T-helper 2 cell treated with Interferon-gamma antibody and Interleukin-4, amounts not matched to agents 5 μg/mL and 100 μg/mL, for 36 hours (primary cell): ENCODE measurements around the gene NPS.

Experiments
- DNase-seq: peaks from one replicate; pipeline ENCODE4 v3.0.0; 2021; ENCODE audit warnings: low spot score
- H3K27ac Mint-ChIP-seq: one replicate; pipeline ENCODE4 v1.8.0; 2021; ENCODE audit warnings: mild to moderate bottlenecking, mixed read lengths
- H3K27me3 Mint-ChIP-seq: one replicate; pipeline ENCODE4 v1.8.0; 2021; ENCODE audit warnings: low read depth, mixed read lengths
- H3K36me3 Mint-ChIP-seq: one replicate; pipeline ENCODE4 v1.8.0; 2021; ENCODE audit warnings: low read depth, mixed read lengths
- H3K4me1 Mint-ChIP-seq: one replicate; pipeline ENCODE4 v1.8.0; 2021; ENCODE audit warnings: low read depth, mixed read lengths
- H3K4me3 Mint-ChIP-seq: one replicate; pipeline ENCODE4 v1.8.0; 2022; ENCODE audit warnings: mild to moderate bottlenecking, moderate library complexity, mixed read lengths
- H3K9me3 Mint-ChIP-seq: one replicate; pipeline ENCODE4 v1.8.0; 2021; ENCODE audit warnings: mixed read lengths

Gene NPS, protein sequence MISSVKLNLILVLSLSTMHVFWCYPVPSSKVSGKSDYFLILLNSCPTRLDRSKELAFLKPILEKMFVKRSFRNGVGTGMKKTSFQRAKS

DNA sequence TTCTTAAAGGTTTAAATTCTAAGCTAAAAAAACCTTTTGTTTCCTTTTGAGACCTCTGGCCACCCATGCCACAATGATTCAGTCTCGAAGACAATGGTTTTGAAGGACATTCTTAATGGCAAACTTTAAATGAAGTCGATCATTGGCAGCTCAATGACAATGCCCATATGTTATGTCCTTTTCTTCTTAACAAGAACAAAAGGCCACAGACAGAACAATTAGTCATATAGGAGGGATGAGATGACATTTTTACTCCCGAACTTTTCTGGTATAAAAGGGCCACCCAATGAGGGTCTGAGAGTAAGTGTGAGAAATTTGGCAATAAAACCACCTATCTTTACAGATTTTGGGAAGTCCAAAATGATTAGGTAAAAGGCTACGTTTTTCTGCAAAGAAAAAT, at the start of gene NPS:
TSS of gene NPS (plus strand) at position 301 of the 400 bp plus-strand sequence. CDS start at position 361, 60 bp downstream.
- no peaks in the 10 kb centered on the region for H3K36me3 Mint-ChIP-seq
- H3K27me3 Mint-ChIP-seq, result no peaks in the 10 kb centered on the region
- peaks cover 4% of the 10 kb centered on the region for H3K9me3 Mint-ChIP-seq
- no peak for DNase-seq
- H3K27ac Mint-ChIP-seq, result no peak within 1 kb of the TSS
- H3K4me1 Mint-ChIP-seq, result no peaks in the 10 kb centered on the region
- H3K4me3 Mint-ChIP-seq, result no peak within 1 kb of the TSS

GRCh38 chr10:127500127-127500526, 49.0 kb upstream of the NPS start:
- H3K27ac Mint-ChIP-seq, result no peak overlapping the region
- no peaks in the 10 kb centered on the region for H3K27me3 Mint-ChIP-seq
- H3K36me3 Mint-ChIP-seq, result no peaks in the 10 kb centered on the region
- no peak overlapping the region for H3K4me3 Mint-ChIP-seq
- no peaks in the 10 kb centered on the region for H3K4me1 Mint-ChIP-seq
- H3K9me3 Mint-ChIP-seq, result no peaks in the 10 kb centered on the region
- DNase-seq, result no peak

- H3K36me3 Mint-ChIP-seq, result no peaks in the 10 kb centered on the region
- H3K27me3 Mint-ChIP-seq, result no peaks in the 10 kb centered on the region
- H3K4me1 Mint-ChIP-seq, result no peaks in the 10 kb centered on the region
- no peak overlapping the region for H3K27ac Mint-ChIP-seq
- H3K9me3 Mint-ChIP-seq, result no peaks in the 10 kb centered on the region
- no peak overlapping the region for H3K4me3 Mint-ChIP-seq
- DNase-seq, result no peak
Observed at GRCh38 chr10:127506094-127506493, 43.0 kb upstream of the NPS start.

DNA sequence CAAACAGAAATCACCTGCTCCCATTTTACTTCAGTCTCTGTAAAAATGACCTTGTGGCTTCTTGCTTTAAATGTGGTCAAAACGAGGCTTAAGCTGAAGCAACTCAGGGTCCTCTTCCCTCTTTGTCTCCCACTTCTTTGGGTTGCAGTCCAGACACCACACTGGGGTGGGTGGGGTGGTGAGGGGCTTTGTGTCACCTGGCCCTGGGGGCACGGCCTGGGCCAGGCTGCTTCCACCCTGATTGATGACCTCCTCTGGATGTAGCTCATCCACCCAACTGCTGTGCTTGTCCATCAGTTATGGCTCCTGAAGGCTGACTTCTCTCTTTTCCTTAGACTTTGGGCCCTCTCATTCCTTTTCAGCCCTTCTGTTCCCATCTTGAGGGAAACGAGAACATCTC, 26.8 kb upstream of the NPS start:
- DNase-seq, result no peak
- Mint-ChIP-seq H3K4me3 (no peak overlapping the region), H3K27me3 (no peaks in the 10 kb centered on the region), H3K36me3 (no peaks in the 10 kb centered on the region), H3K4me1 (no peaks in the 10 kb centered on the region), H3K27ac (no peak overlapping the region), H3K9me3 (no peaks in the 10 kb centered on the region)

- H3K27me3 Mint-ChIP-seq, result no peaks in the 10 kb centered on the region
- no peak for DNase-seq
- no peaks in the 10 kb centered on the region for H3K9me3 Mint-ChIP-seq
- no peaks in the 10 kb centered on the region for H3K36me3 Mint-ChIP-seq
- no peaks in the 10 kb centered on the region for H3K4me1 Mint-ChIP-seq
- H3K4me3 Mint-ChIP-seq, result no peak overlapping the region
- no peak overlapping the region for H3K27ac Mint-ChIP-seq
Observed at GRCh38 chr10:127523476-127523875, 25.6 kb upstream of the NPS start.

- no peaks in the 10 kb centered on the region for H3K9me3 Mint-ChIP-seq
- DNase-seq, result no peak
- no peak overlapping the region for H3K4me3 Mint-ChIP-seq
- no peaks in the 10 kb centered on the region for H3K27me3 Mint-ChIP-seq
- no peak overlapping the region for H3K27ac Mint-ChIP-seq
- no peaks in the 10 kb centered on the region for H3K4me1 Mint-ChIP-seq
- H3K36me3 Mint-ChIP-seq, result no peaks in the 10 kb centered on the region
Observed at GRCh38 chr10:127524229-127524628, 24.9 kb upstream of the NPS start.

DNA sequence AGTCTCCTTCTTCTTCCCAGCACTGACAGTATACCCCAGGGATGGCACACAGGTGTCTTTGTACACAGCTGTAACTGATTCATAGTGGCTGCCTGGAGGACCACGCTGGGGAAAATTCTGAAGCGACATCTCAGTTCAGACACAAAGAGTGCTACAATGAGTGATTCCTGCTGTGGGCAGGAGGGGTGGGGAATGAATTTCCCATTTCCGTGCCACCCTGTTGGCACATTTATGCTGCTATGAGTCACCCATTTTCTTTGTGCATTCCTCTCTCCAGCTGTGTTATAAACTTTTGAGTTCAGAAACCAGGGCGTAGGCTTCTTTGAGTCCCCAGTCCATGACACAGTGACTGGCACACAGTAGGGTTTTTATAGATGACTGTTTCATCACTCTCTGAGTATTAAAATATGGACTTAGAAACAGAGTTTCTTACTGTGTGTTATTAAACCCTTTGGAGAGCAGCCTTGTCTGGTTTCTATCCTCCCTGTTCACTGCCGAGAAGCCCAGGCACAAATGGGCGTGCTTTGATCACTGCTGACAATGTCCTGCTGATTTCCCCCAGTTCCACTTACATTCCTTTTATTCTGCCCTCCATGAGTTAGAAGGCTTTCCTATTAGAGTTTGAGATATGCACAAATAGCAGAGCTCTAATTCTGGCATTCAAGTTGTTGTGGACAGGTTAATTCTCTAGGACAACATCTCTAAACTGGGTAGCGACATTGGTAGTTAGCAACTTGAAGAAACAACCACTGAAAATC, 24.0 kb upstream of the NPS start:
- no peaks in the 10 kb centered on the region for H3K36me3 Mint-ChIP-seq
- H3K9me3 Mint-ChIP-seq, result no peaks in the 10 kb centered on the region
- H3K27ac Mint-ChIP-seq, result no peak overlapping the region
- no peak overlapping the region for H3K4me3 Mint-ChIP-seq
- H3K4me1 Mint-ChIP-seq, result no peaks in the 10 kb centered on the region
- no peak for DNase-seq
- H3K27me3 Mint-ChIP-seq, result no peaks in the 10 kb centered on the region

GRCh38 chr10:127525686-127526085, 23.4 kb upstream of the NPS start:
- Mint-ChIP-seq H3K4me1 (no peaks in the 10 kb centered on the region), H3K27me3 (no peaks in the 10 kb centered on the region), H3K4me3 (no peak overlapping the region), H3K36me3 (no peaks in the 10 kb centered on the region), H3K9me3 (no peaks in the 10 kb centered on the region), H3K27ac (no peak overlapping the region)
- DNase-seq, result no peak

- Mint-ChIP-seq H3K36me3 (no peaks in the 10 kb centered on the region), H3K27ac (no peak overlapping the region), H3K4me3 (no peak overlapping the region), H3K9me3 (no peaks in the 10 kb centered on the region), H3K4me1 (no peaks in the 10 kb centered on the region), H3K27me3 (no peaks in the 10 kb centered on the region)
- DNase-seq, result no peak
Observed at GRCh38 chr10:127526161-127526560, 22.9 kb upstream of the NPS start.

- Mint-ChIP-seq H3K27ac (no peak overlapping the region), H3K4me3 (no peak overlapping the region), H3K36me3 (no peaks in the 10 kb centered on the region), H3K4me1 (no peaks in the 10 kb centered on the region), H3K27me3 (no peaks in the 10 kb centered on the region), H3K9me3 (no peaks in the 10 kb centered on the region)
- no peak for DNase-seq
Observed at GRCh38 chr10:127527320-127527719, 21.8 kb upstream of the NPS start.

DNA sequence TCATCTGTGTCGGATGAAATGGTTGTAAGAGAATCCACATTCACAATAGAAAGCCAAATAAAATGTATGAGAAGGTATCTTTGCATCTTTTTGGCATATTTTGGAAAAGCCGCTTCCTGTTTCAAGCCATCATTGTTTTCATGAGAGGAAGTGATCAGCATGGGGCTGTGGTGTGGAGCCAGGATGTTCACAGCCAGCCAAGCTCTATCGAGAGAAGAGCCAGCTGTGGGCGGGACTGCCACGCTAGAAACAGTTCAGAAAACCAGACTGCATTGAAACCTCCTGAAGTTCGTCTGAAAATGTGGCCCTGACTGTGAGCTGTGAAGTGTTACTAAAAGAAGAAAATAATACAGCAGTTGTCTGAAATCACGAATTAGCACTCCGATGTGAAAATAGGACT, 21.2 kb upstream of the NPS start:
- Mint-ChIP-seq H3K4me3 (no peak overlapping the region), H3K4me1 (no peaks in the 10 kb centered on the region), H3K36me3 (no peaks in the 10 kb centered on the region), H3K9me3 (no peaks in the 10 kb centered on the region), H3K27ac (no peak overlapping the region), H3K27me3 (no peaks in the 10 kb centered on the region)
- DNase-seq, result no peak

GRCh38 chr10:127532193-127532592, 16.9 kb upstream of the NPS start:
- Mint-ChIP-seq H3K4me1 (no peaks in the 10 kb centered on the region), H3K9me3 (no peaks in the 10 kb centered on the region), H3K36me3 (no peaks in the 10 kb centered on the region), H3K27ac (no peak overlapping the region), H3K27me3 (no peaks in the 10 kb centered on the region), H3K4me3 (no peak overlapping the region)
- no peak for DNase-seq

DNA sequence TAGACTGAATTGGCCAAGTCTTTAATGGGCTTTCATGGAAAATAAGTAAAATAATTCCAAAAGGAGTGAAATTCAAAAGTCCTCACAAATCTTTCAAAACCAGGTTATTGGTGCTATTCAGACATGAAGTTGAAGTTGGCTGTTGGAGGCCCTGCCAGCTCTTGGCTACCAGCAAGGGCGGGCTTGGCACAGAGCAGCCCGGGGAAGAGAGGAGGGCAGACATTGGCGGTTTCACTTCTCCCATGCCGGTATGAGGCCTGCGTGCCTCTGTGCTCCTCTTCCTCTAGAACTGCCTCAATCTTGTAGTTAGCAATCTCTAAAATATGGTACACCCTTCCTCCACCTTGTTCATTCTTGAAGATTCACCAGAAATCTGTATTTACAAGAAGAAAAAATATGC, 16.4 kb upstream of the NPS start:
- H3K9me3 Mint-ChIP-seq, result no peaks in the 10 kb centered on the region
- H3K36me3 Mint-ChIP-seq, result no peaks in the 10 kb centered on the region
- H3K27me3 Mint-ChIP-seq, result no peaks in the 10 kb centered on the region
- no peaks in the 10 kb centered on the region for H3K4me1 Mint-ChIP-seq
- DNase-seq, result no peak
- H3K27ac Mint-ChIP-seq, result no peak overlapping the region
- H3K4me3 Mint-ChIP-seq, result no peak overlapping the region

- Mint-ChIP-seq H3K4me1 (no peaks in the 10 kb centered on the region), H3K36me3 (no peaks in the 10 kb centered on the region), H3K9me3 (no peaks in the 10 kb centered on the region), H3K27me3 (no peaks in the 10 kb centered on the region), H3K27ac (no peak overlapping the region), H3K4me3 (no peak overlapping the region)
- no peak for DNase-seq
Observed at GRCh38 chr10:127534074-127534473, 15.0 kb upstream of the NPS start.

DNA sequence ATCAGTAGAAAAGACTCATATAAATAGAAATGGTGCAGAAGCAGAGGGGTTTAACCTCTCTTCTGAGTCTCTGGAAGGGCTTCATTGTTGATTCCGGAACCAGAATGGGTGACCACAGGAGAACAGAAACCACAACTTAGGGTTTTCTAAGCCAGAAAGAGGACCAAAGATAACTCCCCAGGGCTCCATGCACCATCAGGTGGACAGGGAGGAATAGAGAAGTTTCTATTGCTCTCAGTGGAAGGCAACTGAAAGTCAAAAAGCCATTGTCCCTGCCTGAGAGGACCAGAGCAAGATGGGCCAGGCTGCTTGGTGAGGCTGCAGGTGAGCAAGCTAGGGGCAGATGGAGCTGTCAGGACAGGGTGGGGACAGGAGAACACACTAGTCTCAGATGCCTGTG, 14.6 kb upstream of the NPS start:
- Mint-ChIP-seq H3K27ac (no peak overlapping the region), H3K36me3 (no peaks in the 10 kb centered on the region), H3K4me1 (no peaks in the 10 kb centered on the region), H3K27me3 (no peaks in the 10 kb centered on the region), H3K9me3 (no peaks in the 10 kb centered on the region), H3K4me3 (no peak overlapping the region)
- no peak for DNase-seq
